HCT116 (cell line): ENCODE results near the gene TACC3. TPM values are rescaled to one million over a fixed set of nuclear protein-coding genes. Genes with fewer than 3 reads are reported as not detected.

ENCODE experiments used
- ATAC-seq: fragments of 200-7000 bp; cut with Tn5 transposase; 2 replicates; pipeline ENCODE4 v1.9.1; 2020; ENCODE audit warnings: mild to moderate bottlenecking, moderate library complexity
- BruUV-seq: library from RNA; stranded (reverse); fragments of 400-500 nt; replicated peaks from 2 replicates; lab custom pipeline; 2021; lab: Mats Ljungman, UMichigan
- CTCF ChIA-PET: fragments of 300-600 bp; sonication (Branson Sonifier 250); formaldehyde crosslinking; loops from one replicate; lab custom pipeline; 2021; ENCODE audit warnings: antibody characterized with exemption; lab: Charles Lee
- POLR2A ChIA-PET: fragments of 300-600, 350-600 bp; sonication (Branson Sonifier 250); formaldehyde crosslinking; loops from one replicate; lab custom pipeline; 2021; ENCODE audit warnings: antibody characterized with exemption; lab: Charles Lee
- RAD21 ChIA-PET, 2 experiments: fragments of 300-600 bp; sonication (Branson Sonifier 250); formaldehyde crosslinking; loops; one replicate each; lab custom pipeline; 2023; ENCODE audit warnings: low total read pairs in 2 of 2; ENCODE audit not compliant: uncharacterized antibody in 2 of 2, unreplicated experiment in 2 of 2, low non-redundant PET in 1 of 2; lab: Charles Lee
- DNase-seq: peaks from one replicate; pipeline ENCODE4 v3.0.0-alpha.2; 2010; ENCODE audit warnings: low read depth, low spot score
- H2AFZ ChIP-seq: fragments of 200-600 bp; shearing (Covaris generic), sonication (generic); 2 replicates; pipeline ENCODE4 v1.6.1; 2017; ENCODE audit warnings: low read depth, mixed run types, mixed read lengths, antibody characterized with exemption, low read length; ENCODE audit not compliant: poor library complexity, severe bottlenecking
- H3K27ac ChIP-seq: 2 replicates; pipeline ENCODE4 v1.5.1; 2012; ENCODE audit warnings: low read depth, low read length
- H3K27me3 ChIP-seq: fragments of 200-600 bp; sonication (generic); 2 replicates; pipeline ENCODE4 v1.6.1; 2016; ENCODE audit warnings: mixed run types, low read length, mixed read lengths; ENCODE audit not compliant: insufficient read depth
- H3K36me3 ChIP-seq, 2 experiments: fragments of 200-500 bp in 1 of 2; fragments of 200-600 bp in 1 of 2; sonication (Bioruptor generic) in 1 of 2; sonication (generic) in 1 of 2; 2 replicates each; pipeline versions ENCODE4 v1.5.1 to v1.6.1; 2014 to 2016; ENCODE audit warnings: low read length in 2 of 2, inconsistent platforms in 1 of 2, mixed read lengths in 1 of 2, mixed run types in 1 of 2; ENCODE audit not compliant: insufficient read depth in 2 of 2, control insufficient read depth in 1 of 2
- H3K4me1 ChIP-seq, 2 experiments: fragments of 200-600 bp in 1 of 2; sonication (generic) in 1 of 2; 2 replicates each; pipeline versions ENCODE4 v1.5.1 to v1.6.1; 2012 to 2017; ENCODE audit warnings: low read length in 2 of 2, inconsistent platforms in 1 of 2, mild to moderate bottlenecking in 1 of 2, mixed read lengths in 1 of 2, mixed run types in 1 of 2, moderate library complexity in 1 of 2; ENCODE audit not compliant: insufficient read depth in 2 of 2, control insufficient read depth in 1 of 2
- H3K4me2 ChIP-seq: fragments of 200-600 bp; sonication (generic); 2 replicates; pipeline ENCODE4 v1.6.1; 2017; ENCODE audit warnings: mixed run types, low read length, mixed read lengths
- H3K4me3 ChIP-seq, 2 experiments: fragments of 200-600 bp in 1 of 2; sonication (generic) in 1 of 2; replicated peaks in 1 of 2; 2 replicates each; pipeline ENCODE4 v1.5.1; 2011 to 2016; ENCODE audit warnings: low read length in 2 of 2, control low read depth in 1 of 2, low read depth in 1 of 2, mild to moderate bottlenecking in 1 of 2, mixed read lengths in 1 of 2, mixed run types in 1 of 2
- H3K79me2 ChIP-seq: fragments of 200-600 bp; sonication (generic); 2 replicates; pipeline ENCODE4 v1.6.1; 2017; ENCODE audit warnings: mild to moderate bottlenecking, mixed run types, low read length, moderate library complexity, mixed read lengths; ENCODE audit not compliant: insufficient read depth
- H3K9ac ChIP-seq: fragments of 200-600 bp; sonication (generic); 2 replicates; pipeline ENCODE4 v1.6.1; 2016; ENCODE audit warnings: low read length, mixed read lengths
- H3K9me2 ChIP-seq: fragments of 200-600 bp; sonication (generic), shearing (Covaris generic); 2 replicates; pipeline ENCODE4 v1.6.1; 2017; ENCODE audit warnings: mixed run types, mild to moderate bottlenecking, moderate library complexity; ENCODE audit not compliant: insufficient read depth
- H3K9me3 ChIP-seq, 2 experiments: fragments of 200-500 bp in 1 of 2; fragments of 200-600 bp in 1 of 2; sonication (Bioruptor generic) in 1 of 2; sonication (generic) in 1 of 2; 2 replicates each; pipeline ENCODE4 v1.6.1; 2014 to 2017; ENCODE audit warnings: low read length in 2 of 2, mixed read lengths in 2 of 2, inconsistent platforms in 1 of 2, low read depth in 1 of 2, mild to moderate bottlenecking in 1 of 2, mixed run types in 1 of 2, moderate library complexity in 1 of 2; ENCODE audit not compliant: control insufficient read depth in 1 of 2, insufficient read depth in 1 of 2
- H4K20me1 ChIP-seq: fragments of 200-600 bp; sonication (generic), shearing (Covaris generic); 2 replicates; pipeline ENCODE4 v1.6.1; 2017; ENCODE audit warnings: mixed run types, mild to moderate bottlenecking, moderate library complexity; ENCODE audit not compliant: insufficient read depth
- FOSL1 ChIP-seq: IDR thresholded peaks from 2 replicates; pipeline ENCODE4 v1.6.1; 2012; ENCODE audit warnings: low read depth
- RAD21 ChIP-seq: IDR thresholded peaks from 2 replicates; pipeline ENCODE4 v1.6.1; 2012; ENCODE audit warnings: low read depth, mild to moderate bottlenecking
- REST ChIP-seq: IDR thresholded peaks from 2 replicates; pipeline ENCODE4 v1.6.1; 2012; ENCODE audit warnings: low read depth
- TCF7L2 ChIP-seq: IDR thresholded peaks from 2 replicates; pipeline ENCODE4 v1.7.0; 2011; ENCODE audit warnings: borderline replicate concordance, inconsistent platforms; ENCODE audit not compliant: insufficient read depth, insufficient read length; ENCODE audit errors: extremely low read depth
- intact Hi-C: fragments of 100-400 bp; cut with micrococcal nuclease; formaldehyde crosslinking; loops from 2 replicates; pipeline ENCODE4 v1.10.0; 2022
- total RNA-seq: library from RNA; stranded (reverse); gene quantifications from one replicate; pipeline ENCODE4 v1.2.1, GENCODE V29; 2021; ENCODE audit not compliant: unreplicated experiment
- TF ChIP-seq, protein P1 (sequence below), 3 experiments: fragments of 200-600 bp in 1 of 3; sonication (generic) in 1 of 3; IDR thresholded peaks in 2 of 3; conservative IDR thresholded peaks in 1 of 3; 2 replicates each; pipeline ENCODE4 v1.5.1; 2012 to 2017; ENCODE audit warnings: low read depth in 2 of 3, low read length in 2 of 3, antibody characterized with exemption in 1 of 3, borderline replicate concordance in 1 of 3, control low read depth in 1 of 3, mild to moderate bottlenecking in 1 of 3, mixed read lengths in 1 of 3, mixed run types in 1 of 3, moderate library complexity in 1 of 3; ENCODE audit not compliant: insufficient read depth in 1 of 3
- TF ChIP-seq, protein P2 (sequence below): IDR thresholded peaks from 2 replicates; pipeline ENCODE4 v1.6.1; 2011; ENCODE audit warnings: mild to moderate bottlenecking, low read length, moderate library complexity; ENCODE audit not compliant: insufficient replicate concordance; ENCODE audit errors: extremely low read depth

Gene TACC3
- total RNA-seq, 1 experiment from 2014 or later, result 106 TPM

DNA sequence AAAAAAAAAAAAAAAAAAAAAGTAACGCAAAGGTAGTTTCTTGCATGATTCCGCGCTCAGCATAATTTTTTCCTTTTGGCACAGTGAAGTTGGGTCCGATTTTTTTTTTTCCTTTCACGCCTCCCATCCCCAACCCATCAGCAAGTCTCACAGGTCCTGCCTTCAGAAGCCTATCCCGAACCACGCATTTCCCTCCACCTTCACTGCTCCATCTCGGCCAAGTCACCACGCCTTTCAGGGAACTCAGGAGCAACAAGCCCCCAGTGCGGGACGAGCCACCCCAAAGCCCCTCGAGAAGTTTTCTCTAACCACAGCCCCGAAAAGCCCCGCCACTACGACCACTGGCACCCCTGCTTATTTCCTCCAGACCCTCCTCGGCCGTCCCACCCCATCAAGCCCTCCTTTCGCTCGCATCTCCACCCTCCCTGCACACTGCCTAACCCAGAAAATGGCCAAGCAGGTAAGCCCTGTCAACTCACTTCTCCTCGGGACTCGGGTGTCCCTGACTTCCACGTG is 10.2 kb upstream of the TACC3 start:
- RAD21 ChIA-PET, result no interaction called here

More for the DNA sequence above, 10.2 kb upstream of the TACC3 start:
- H3K4me2 ChIP-seq, result peak overlapping the region; percentile 92
- peak overlapping the region; percentile 71 to 98 for H3K4me3 ChIP-seq
- H3K36me3 ChIP-seq, result peaks cover 6 to 24% of the 10 kb centered on the region in 2 experiments; a peak in 3 of 4 replicates
- peak overlapping the region; percentile 100 for H3K27ac ChIP-seq
- CTCF ChIA-PET, result interaction anchor here (1.8 kb wide), 1 partner anchor 18 kb away, joined by 10 read pairs; no protein-coding TSS in a partner anchor
- no peak overlapping the region for H2AFZ ChIP-seq
- H3K79me2 ChIP-seq, result peaks cover 88% of the 10 kb centered on the region
- H3K4me1 ChIP-seq, result peaks cover 11 to 39% of the 10 kb centered on the region in 2 experiments; a peak in 3 of 4 replicates
- intact Hi-C loops, result no loop called here
- TF ChIP-seq REST (no peak), TCF7L2 (no peak), RAD21 (no peak), FOSL1 (no peak)
- TF ChIP-seq, protein P1, sequence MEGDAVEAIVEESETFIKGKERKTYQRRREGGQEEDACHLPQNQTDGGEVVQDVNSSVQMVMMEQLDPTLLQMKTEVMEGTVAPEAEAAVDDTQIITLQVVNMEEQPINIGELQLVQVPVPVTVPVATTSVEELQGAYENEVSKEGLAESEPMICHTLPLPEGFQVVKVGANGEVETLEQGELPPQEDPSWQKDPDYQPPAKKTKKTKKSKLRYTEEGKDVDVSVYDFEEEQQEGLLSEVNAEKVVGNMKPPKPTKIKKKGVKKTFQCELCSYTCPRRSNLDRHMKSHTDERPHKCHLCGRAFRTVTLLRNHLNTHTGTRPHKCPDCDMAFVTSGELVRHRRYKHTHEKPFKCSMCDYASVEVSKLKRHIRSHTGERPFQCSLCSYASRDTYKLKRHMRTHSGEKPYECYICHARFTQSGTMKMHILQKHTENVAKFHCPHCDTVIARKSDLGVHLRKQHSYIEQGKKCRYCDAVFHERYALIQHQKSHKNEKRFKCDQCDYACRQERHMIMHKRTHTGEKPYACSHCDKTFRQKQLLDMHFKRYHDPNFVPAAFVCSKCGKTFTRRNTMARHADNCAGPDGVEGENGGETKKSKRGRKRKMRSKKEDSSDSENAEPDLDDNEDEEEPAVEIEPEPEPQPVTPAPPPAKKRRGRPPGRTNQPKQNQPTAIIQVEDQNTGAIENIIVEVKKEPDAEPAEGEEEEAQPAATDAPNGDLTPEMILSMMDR (IDR thresholded peaks at IDR 0.05 in 2 of 3, conservative IDR thresholded peaks at IDR 0.05 in 1 of 3; ENCODE audit: borderline replicate concordance in 1 of 3, insufficient read depth in 1 of 3, low read depth in 2 of 3, low read length in 2 of 3), result no peak
- TF ChIP-seq, protein P2, sequence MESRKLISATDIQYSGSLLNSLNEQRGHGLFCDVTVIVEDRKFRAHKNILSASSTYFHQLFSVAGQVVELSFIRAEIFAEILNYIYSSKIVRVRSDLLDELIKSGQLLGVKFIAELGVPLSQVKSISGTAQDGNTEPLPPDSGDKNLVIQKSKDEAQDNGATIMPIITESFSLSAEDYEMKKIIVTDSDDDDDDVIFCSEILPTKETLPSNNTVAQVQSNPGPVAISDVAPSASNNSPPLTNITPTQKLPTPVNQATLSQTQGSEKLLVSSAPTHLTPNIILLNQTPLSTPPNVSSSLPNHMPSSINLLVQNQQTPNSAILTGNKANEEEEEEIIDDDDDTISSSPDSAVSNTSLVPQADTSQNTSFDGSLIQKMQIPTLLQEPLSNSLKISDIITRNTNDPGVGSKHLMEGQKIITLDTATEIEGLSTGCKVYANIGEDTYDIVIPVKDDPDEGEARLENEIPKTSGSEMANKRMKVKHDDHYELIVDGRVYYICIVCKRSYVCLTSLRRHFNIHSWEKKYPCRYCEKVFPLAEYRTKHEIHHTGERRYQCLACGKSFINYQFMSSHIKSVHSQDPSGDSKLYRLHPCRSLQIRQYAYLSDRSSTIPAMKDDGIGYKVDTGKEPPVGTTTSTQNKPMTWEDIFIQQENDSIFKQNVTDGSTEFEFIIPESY, result no peak
- DNase-seq (no peak), ATAC-seq (no peak)
- H3K9me2 ChIP-seq, result no peaks in the 10 kb centered on the region
- no TSS peak for BruUV-seq
- POLR2A ChIA-PET, result interaction anchor here (1.7 kb wide), 1 partner anchor 10 kb away, joined by 19 read pairs; the partner anchor contains the start of genes TACC3 and TMEM129
- H3K27me3 ChIP-seq, result no peaks in the 10 kb centered on the region
- H4K20me1 ChIP-seq, result peaks cover 26% of the 10 kb centered on the region; the same call in 1 of the 2 replicates
- H3K9me3 ChIP-seq, result no peaks in the 10 kb centered on the region
- H3K9ac ChIP-seq, result peak overlapping the region; percentile 95
